GM12878 (cell line): ENCODE measurements around the gene ST6GALNAC3. TPM values are rescaled to one million over a fixed set of nuclear protein-coding genes. Genes with fewer than 3 reads are reported as not detected.

Source experiments
- ATAC-seq: fragments of 200-7000 bp; cut with Tn5 transposase; 3 replicates; pipeline ENCODE4 v1.9.1; 2020; ENCODE audit warnings: mild to moderate bottlenecking, moderate library complexity
- BruUV-seq: library from RNA; stranded (reverse); fragments of 400-500 nt; replicated peaks from 2 replicates; lab custom pipeline; 2021; lab: Mats Ljungman, UMichigan
- CTCF ChIA-PET: fragments of 300-600 bp; sonication (Branson Sonifier 250); formaldehyde crosslinking; extraction: SDS; loops from one replicate; lab custom pipeline; 2021; ENCODE audit warnings: inconsistent platforms; lab: Yijun Ruan, JAX
- POLR2A ChIA-PET: fragments of 350-600 bp; formaldehyde crosslinking; extraction: SDS; loops from one replicate; lab custom pipeline; 2021; ENCODE audit warnings: inconsistent platforms; lab: Charles Lee
- RAD21 ChIA-PET: fragments of 300-600 bp; sonication (Branson Sonifier 250); formaldehyde crosslinking; loops from one replicate; lab custom pipeline; 2023; ENCODE audit warnings: antibody characterized with exemption; ENCODE audit not compliant: unreplicated experiment; lab: Charles Lee
- SMC1A ChIA-PET: fragments of 300-600 bp; sonication (Branson Sonifier 250); formaldehyde crosslinking; loops from one replicate; lab custom pipeline; 2023; ENCODE audit not compliant: unreplicated experiment, uncharacterized antibody; lab: Charles Lee
- DNase-seq: peaks from one replicate; pipeline ENCODE4 v3.0.0-alpha.2; 2011; ENCODE audit warnings: low read depth, low spot score
- FAIRE-seq: peaks from 3 replicates; lab custom pipeline; 2011; peaks lifted over from hg19 to GRCh38; lab: Jason Lieb, UNC
- H2AFZ ChIP-seq: 2 replicates; pipeline ENCODE4 v1.6.0; 2011; ENCODE audit warnings: low read depth, low read length, control low read depth; ENCODE audit not compliant: control insufficient read depth
- H3K27ac ChIP-seq: 2 replicates; pipeline ENCODE4 v1.5.1; 2011; ENCODE audit warnings: control low read depth; ENCODE audit not compliant: control insufficient read depth, insufficient read depth
- H3K27me3 ChIP-seq, 2 experiments: replicated peaks in 1 of 2; 2 replicates each; pipeline versions ENCODE4 v1.6.0 to v1.6.1; 2011; ENCODE audit warnings: low read length in 1 of 2; ENCODE audit not compliant: control insufficient read depth in 2 of 2, insufficient read depth in 2 of 2
- H3K36me3 ChIP-seq, 2 experiments: 2 replicates each; pipeline ENCODE4 v1.5.1; 2011; ENCODE audit warnings: low read length in 1 of 2; ENCODE audit not compliant: control insufficient read depth in 2 of 2, insufficient read depth in 2 of 2
- H3K4me1 ChIP-seq: 2 replicates; pipeline ENCODE4 v1.6.1; 2011; ENCODE audit warnings: mild to moderate bottlenecking, low read length, moderate library complexity, mixed read lengths; ENCODE audit not compliant: control insufficient read depth, insufficient read depth
- H3K4me2 ChIP-seq: 2 replicates; pipeline ENCODE4 v1.6.0; 2011; ENCODE audit warnings: control low read depth; ENCODE audit not compliant: control insufficient read depth, insufficient read depth
- H3K4me3 ChIP-seq: fragments of 200-600 bp; sonication (generic); 2 replicates; pipeline ENCODE4 v1.5.1; 2016
- H3K79me2 ChIP-seq: 2 replicates; pipeline ENCODE4 v1.6.0; 2011; ENCODE audit warnings: low read length; ENCODE audit not compliant: control insufficient read depth, insufficient read depth
- H3K9ac ChIP-seq: 2 replicates; pipeline ENCODE4 v1.8.0; 2011; ENCODE audit warnings: low read length, control low read depth, mixed read lengths; ENCODE audit not compliant: control insufficient read depth, insufficient read depth
- H3K9me3 ChIP-seq: replicated peaks from 3 replicates; pipeline ENCODE4 v1.5.1; 2011; ENCODE audit warnings: mild to moderate bottlenecking, low read length; ENCODE audit not compliant: control insufficient read depth, insufficient read depth
- H4K20me1 ChIP-seq: 2 replicates; pipeline ENCODE4 v1.6.0; 2011; ENCODE audit not compliant: control insufficient read depth, insufficient read depth
- IKZF2 ChIP-seq, 2 experiments: fragments of 450-650 bp; IDR thresholded peaks; 2 replicates each; pipeline ENCODE4 v1.6.1; 2017; ENCODE audit warnings: mild to moderate bottlenecking in 2 of 2, moderate library complexity in 2 of 2
- IRF4 ChIP-seq: IDR thresholded peaks from 2 replicates; pipeline ENCODE4 v1.6.1; 2011; ENCODE audit warnings: low read depth, low read length
- JUNB ChIP-seq: IDR thresholded peaks from 2 replicates; pipeline ENCODE4 v1.6.1; 2016; ENCODE audit warnings: antibody characterized with exemption, mild to moderate bottlenecking
- KDM1A ChIP-seq: fragments of 200-600 bp; sonication (generic); IDR thresholded peaks from 2 replicates; pipeline ENCODE4 v1.6.1; 2016; ENCODE audit warnings: borderline replicate concordance
- MEF2B ChIP-seq: fragments of 450-650 bp; IDR thresholded peaks from 2 replicates; pipeline ENCODE4 v1.6.1; 2018; ENCODE audit warnings: mild to moderate bottlenecking, moderate library complexity; ENCODE audit not compliant: partially characterized antibody, poor library complexity, severe bottlenecking
- RAD51 ChIP-seq: fragments of 450-650 bp; IDR thresholded peaks from 2 replicates; pipeline ENCODE4 v1.6.1; 2016; ENCODE audit warnings: moderate library complexity, mild to moderate bottlenecking, inconsistent platforms
- RELA ChIP-seq: fragments of 450-650 bp; IDR thresholded peaks from 2 replicates; pipeline ENCODE4 v1.8.0; 2014; ENCODE audit warnings: borderline replicate concordance; ENCODE audit not compliant: partially characterized antibody
- STAT3 ChIP-seq: IDR thresholded peaks from 2 replicates; pipeline ENCODE4 v1.6.1; 2011; ENCODE audit warnings: low read depth, low read length, improper control_type of control experiment
- TBL1XR1 ChIP-seq: IDR thresholded peaks from 2 replicates; pipeline ENCODE4 v1.6.1; 2012; ENCODE audit warnings: low read depth, low read length, improper control_type of control experiment
- USF1 ChIP-seq: IDR thresholded peaks from 2 replicates; pipeline ENCODE4 v1.6.1; 2011; ENCODE audit warnings: borderline replicate concordance, low read depth, mild to moderate bottlenecking, moderate library complexity, mixed read lengths, low read length; ENCODE audit not compliant: insufficient read depth; ENCODE audit errors: extremely low read length
- in situ Hi-C: fragments of 300-500 bp; cut with MboI; formaldehyde crosslinking; loops from 9 replicates; pipeline ENCODE4 v1.14.3; 2018; ENCODE audit warnings: mixed read lengths
- intact Hi-C: fragments of 100-400 bp; cut with micrococcal nuclease; formaldehyde crosslinking; loops from one replicate; pipeline ENCODE4 v1.14.2; 2022; ENCODE audit not compliant: unreplicated experiment
- polyA plus RNA-seq, 11 experiments: library from polyadenylated mRNA; depleted of rRNA in 4 of 11; unstranded in 6 of 11; stranded (reverse) in 5 of 11; fragments of >200 nt; fragmentation: Nextera tagmentation in 4 of 11; fragmentation: Illumina TruSeq in 1 of 11; extraction: Ambion mirVana in 4 of 11; extraction: Trizol in 1 of 11; gene quantifications; 1 replicate in 1 of 11; 2 replicates in 10 of 11; pipeline versions ENCODE4 v1.2.1 to v1.2.3, GENCODE V29; 2011 to 2016; ENCODE audit warnings: inconsistent platforms in 2 of 11, missing spikeins in 2 of 11, low read depth in 1 of 11
- total RNA-seq, 4 experiments: library from RNA; depleted of rRNA in 3 of 4; stranded (reverse); fragments of >200 nt in 3 of 4; fragmentation: Illumina TruSeq in 1 of 4; extraction: Trizol in 1 of 4; gene quantifications; 2 replicates each; pipeline versions ENCODE4 v1.2.1 to v1.2.3, GENCODE V29; 2013 to 2021
- TF ChIP-seq, protein P1 (sequence below): IDR thresholded peaks from 2 replicates; pipeline ENCODE4 v1.6.1; 2011; ENCODE audit warnings: low read depth, low read length, improper control_type of control experiment, borderline replicate concordance

The ST6GALNAC3 gene
- total and polyA plus RNA-seq, 10 of the 15 experiments (the other 5 are each of a cell fraction or from before 2014, with no cell fraction given), result 0.04 to 0.68 (median 0.18) TPM; not detected in 3

GRCh38 chr1:76330991-76331603, 256.6 kb downstream of the ST6GALNAC3 start (continued):
- TF ChIP-seq, protein P1, sequence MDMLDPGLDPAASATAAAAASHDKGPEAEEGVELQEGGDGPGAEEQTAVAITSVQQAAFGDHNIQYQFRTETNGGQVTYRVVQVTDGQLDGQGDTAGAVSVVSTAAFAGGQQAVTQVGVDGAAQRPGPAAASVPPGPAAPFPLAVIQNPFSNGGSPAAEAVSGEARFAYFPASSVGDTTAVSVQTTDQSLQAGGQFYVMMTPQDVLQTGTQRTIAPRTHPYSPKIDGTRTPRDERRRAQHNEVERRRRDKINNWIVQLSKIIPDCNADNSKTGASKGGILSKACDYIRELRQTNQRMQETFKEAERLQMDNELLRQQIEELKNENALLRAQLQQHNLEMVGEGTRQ, result no peak
- TF ChIP-seq IRF4 (no peak), JUNB (no peak), IKZF2 (IDR thresholded peaks at IDR 0.05) (no peak), USF1 (no peak)

DNA sequence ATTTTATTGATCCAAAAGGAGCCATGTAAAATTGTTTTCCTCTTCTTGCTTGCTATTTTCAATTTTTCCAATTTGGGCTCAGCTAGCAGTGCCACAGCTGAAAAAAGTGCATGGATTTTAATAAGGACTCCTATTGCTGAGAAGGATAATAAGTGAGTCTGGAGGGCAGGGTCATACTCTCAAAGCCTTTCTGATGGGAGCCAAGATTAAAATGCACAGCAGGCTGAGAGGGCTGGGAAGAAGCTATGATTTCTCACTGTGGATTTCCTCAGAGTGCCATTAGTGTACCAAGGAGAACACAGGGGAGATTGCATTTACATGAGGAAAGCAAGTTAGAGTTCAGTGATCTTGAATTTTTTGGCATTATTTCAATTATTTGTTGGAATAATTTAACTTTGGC, 261.3 kb downstream of the ST6GALNAC3 start:
- TF ChIP-seq RAD51 (no peak), TBL1XR1 (no peak), RELA (no peak), IRF4 (no peak), KDM1A (no peak), MEF2B (no peak), STAT3 (no peak)
- ChIA-PET SMC1A (interaction anchor here (1.1 kb wide), 1 partner anchor 176 kb away, joined by 3 read pairs; no protein-coding TSS in a partner anchor), CTCF (no interaction called here), RAD21 (no interaction called here), POLR2A (no interaction called here)
- no peaks in the 10 kb centered on the region for H3K9me3 ChIP-seq
- FAIRE-seq (no peak), ATAC-seq (no peak), DNase-seq (no peak)
- intact Hi-C loops (loop anchor here (10.0 kb wide), 2 partner anchors 209 to 529 kb away; partner anchors contain the start of gene ST6GALNAC5), in situ Hi-C loops (loop anchor here (10.0 kb wide), 1 partner anchor 809 kb away; no protein-coding TSS in a partner anchor)
- H3K9ac ChIP-seq, result no peak overlapping the region
- no peaks in the 10 kb centered on the region for H3K27me3 ChIP-seq
- no peak overlapping the region for H3K4me2 ChIP-seq
- H3K36me3 ChIP-seq, result no peaks in the 10 kb centered on the region
- no peak overlapping the region for H3K4me3 ChIP-seq
- H3K4me1 ChIP-seq, result no peaks in the 10 kb centered on the region
- H2AFZ ChIP-seq, result no peak overlapping the region
- no peaks in the 10 kb centered on the region for H3K79me2 ChIP-seq
- H3K27ac ChIP-seq, result no peak overlapping the region
- no TSS peak for BruUV-seq
- H4K20me1 ChIP-seq, result no peaks in the 10 kb centered on the region
